ENCODE data around the gene PALM. TPM values are rescaled to one million over a fixed set of nuclear protein-coding genes. Genes with fewer than 3 reads are reported as not detected.

The PALM gene
- total RNA-seq, result 27.2 and 34.9 TPM in 2 replicates
- polyA plus RNA-seq, result 22.1 and 23.0 TPM in 2 replicates

- peak; percentile 80 for DNase-seq (ENCODE audit: low spot score)
- Histone ChIP-seq H3K79me2 (peaks cover 43% of the 10 kb centered on the region), H3K4me3 (peak within 1 kb of the TSS; percentile 85), H3K27me3 (no peaks in the 10 kb centered on the region), H2AFZ (peak within 1 kb of the TSS; percentile 94), H3K4me2 (peak within 1 kb of the TSS; percentile 98), H3K4me1 (ENCODE audit: insufficient read depth) (peaks cover 19% of the 10 kb centered on the region), H3K27ac (peak within 1 kb of the TSS; percentile 75), H4K20me1 (ENCODE audit: insufficient read depth, poor library complexity, severe bottlenecking) (no peaks in the 10 kb centered on the region), H3K9me2 (replicated peaks; ENCODE audit: insufficient read depth) (no peaks in the 10 kb centered on the region), H3K36me3 (replicated peaks; ENCODE audit: insufficient read depth, low read depth) (no peaks in the 10 kb centered on the region), H3K9me3 (ENCODE audit: low read depth) (no peaks in the 10 kb centered on the region)
- TF ChIP-seq EZH2phosphoT487 (IDR thresholded peaks at IDR 0.05; ENCODE audit: low read depth, severe bottlenecking, unreplicated experiment) (no peak), CTCF (IDR thresholded peaks at IDR 0.05; ENCODE audit: poor library complexity) (peak; percentile 31), EZH2 (IDR thresholded peaks at IDR 0.05; ENCODE audit: borderline replicate concordance) (no peak)
- WGBS (ENCODE audit: low lambda C conversion rate, missing lambda C conversion rate), result 44% methylated on average over 15 of the region's 93 CpGs
Measured at GRCh38 chr19:708154-709143, at the start of gene PALM. Gene PALM (plus strand): TSS chr19:708935. CDS start chr19:709147, 212 bp downstream.

- DNase-seq (ENCODE audit: low spot score), result peak; percentile 76
- WGBS (ENCODE audit: low lambda C conversion rate, missing lambda C conversion rate), result 61% methylated on average over 20 of the region's 20 CpGs
- peaks cover 50% of the 10 kb centered on the region for H3K4me1 ChIP-seq (ENCODE audit: insufficient read depth)
Measured at GRCh38 chr19:660793-661426, 47.8 kb upstream of the PALM start.

More at GRCh38 chr19:660793-661426, 47.8 kb upstream of the PALM start:
- peak overlapping the region; percentile 91 for H3K27ac ChIP-seq
- H2AFZ ChIP-seq, result no peak overlapping the region
- H3K9me2 ChIP-seq (replicated peaks; ENCODE audit: insufficient read depth), result no peaks in the 10 kb centered on the region
- H3K4me2 ChIP-seq, result peak overlapping the region; percentile 96
- H3K9me3 ChIP-seq (ENCODE audit: low read depth), result no peaks in the 10 kb centered on the region
- H3K27me3 ChIP-seq, result no peaks in the 10 kb centered on the region
- no peaks in the 10 kb centered on the region for H3K36me3 ChIP-seq (replicated peaks; ENCODE audit: insufficient read depth, low read depth)
- TF ChIP-seq EZH2phosphoT487 (IDR thresholded peaks at IDR 0.05; ENCODE audit: low read depth, severe bottlenecking, unreplicated experiment) (no peak), CTCF (IDR thresholded peaks at IDR 0.05; ENCODE audit: poor library complexity) (no peak), EZH2 (IDR thresholded peaks at IDR 0.05; ENCODE audit: borderline replicate concordance) (no peak)
- H3K4me3 ChIP-seq, result peak overlapping the region; percentile 99
- H4K20me1 ChIP-seq (ENCODE audit: insufficient read depth, poor library complexity, severe bottlenecking), result peaks cover 62% of the 10 kb centered on the region
- H3K79me2 ChIP-seq, result peaks cover 70% of the 10 kb centered on the region
